Renal pelvis (tissue), 4 donors: ENCODE results near the gene SDK2. TPM values are rescaled to one million over a fixed set of nuclear protein-coding genes. Genes with fewer than 3 reads are reported as not detected.

Source experiments
- DNase-seq: peaks from one replicate; pipeline ENCODE4 v3.0.0-alpha.2; 2013
- polyA plus RNA-seq, 3 donors: library from polyadenylated mRNA; unstranded; fragments of 120-200 nt; gene quantifications; one replicate each; pipeline ENCODE4 v1.2.1, GENCODE V29; 2013; ENCODE audit not compliant: insufficient read length in 3 of 3

The SDK2 gene
- polyA plus RNA-seq, 3 donors, result 7.2 to 10.0 (median 9.9) TPM

DNA sequence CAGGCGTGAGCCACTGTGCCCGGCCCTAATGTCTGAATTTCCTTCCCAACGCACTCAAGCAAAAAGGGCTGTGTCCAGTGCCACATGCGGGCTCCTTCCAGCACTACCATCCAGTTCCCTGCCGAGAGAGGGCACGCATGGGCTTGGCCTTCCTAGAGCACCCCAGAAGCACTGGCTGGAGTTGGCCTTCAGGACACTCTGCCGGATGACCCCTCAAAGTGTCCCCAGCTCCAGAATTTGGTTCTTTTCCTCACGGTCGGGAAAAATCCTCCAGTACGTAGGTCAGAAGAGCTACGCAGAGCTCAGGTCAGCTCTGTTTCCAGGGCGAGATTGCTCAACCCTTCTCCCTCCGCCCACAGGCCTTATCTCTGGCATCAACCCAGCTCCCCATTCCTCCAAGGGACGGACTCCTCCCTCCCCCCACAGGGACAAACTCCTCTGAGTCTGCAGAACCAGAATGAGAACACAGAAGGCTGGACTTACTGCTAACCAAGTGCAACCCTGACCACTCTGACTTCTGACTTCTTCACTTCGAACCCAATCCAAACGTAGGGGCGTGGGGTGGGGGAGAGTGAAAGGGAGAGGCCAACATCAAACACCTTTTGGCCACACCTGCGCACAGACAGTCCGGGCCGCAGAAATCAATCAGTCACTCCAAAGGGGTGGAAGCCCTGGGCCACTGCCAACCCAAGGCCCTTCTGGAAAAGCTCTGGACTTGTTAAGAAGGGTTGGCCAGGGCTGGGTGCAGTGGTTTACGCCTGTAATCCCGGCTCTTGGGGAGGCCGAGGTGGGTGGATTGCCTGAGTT lies 336.0 kb downstream of the SDK2 start:
- peak; percentile 76 for DNase-seq

DNA sequence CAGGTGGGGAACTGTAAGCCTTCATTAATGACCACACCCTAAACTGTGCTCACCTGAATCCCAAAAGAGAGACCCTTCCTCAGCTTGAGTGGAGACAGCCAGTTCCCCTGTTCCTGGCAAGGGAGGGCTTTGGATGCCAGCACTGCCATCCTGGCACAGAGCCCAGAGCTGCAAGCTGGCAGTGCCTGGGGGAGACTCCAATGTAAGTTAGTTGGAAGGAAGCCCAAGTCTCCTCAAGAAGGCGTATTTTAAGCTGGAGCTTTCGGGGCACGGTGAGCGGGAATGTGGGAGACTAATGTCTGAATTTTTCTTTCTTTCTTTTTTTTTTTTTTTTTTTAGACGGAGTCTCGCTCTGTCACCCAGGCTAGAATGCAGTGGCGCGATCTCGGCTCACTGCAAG lies 337.1 kb downstream of the SDK2 start:
- DNase-seq, result no peak

DNA sequence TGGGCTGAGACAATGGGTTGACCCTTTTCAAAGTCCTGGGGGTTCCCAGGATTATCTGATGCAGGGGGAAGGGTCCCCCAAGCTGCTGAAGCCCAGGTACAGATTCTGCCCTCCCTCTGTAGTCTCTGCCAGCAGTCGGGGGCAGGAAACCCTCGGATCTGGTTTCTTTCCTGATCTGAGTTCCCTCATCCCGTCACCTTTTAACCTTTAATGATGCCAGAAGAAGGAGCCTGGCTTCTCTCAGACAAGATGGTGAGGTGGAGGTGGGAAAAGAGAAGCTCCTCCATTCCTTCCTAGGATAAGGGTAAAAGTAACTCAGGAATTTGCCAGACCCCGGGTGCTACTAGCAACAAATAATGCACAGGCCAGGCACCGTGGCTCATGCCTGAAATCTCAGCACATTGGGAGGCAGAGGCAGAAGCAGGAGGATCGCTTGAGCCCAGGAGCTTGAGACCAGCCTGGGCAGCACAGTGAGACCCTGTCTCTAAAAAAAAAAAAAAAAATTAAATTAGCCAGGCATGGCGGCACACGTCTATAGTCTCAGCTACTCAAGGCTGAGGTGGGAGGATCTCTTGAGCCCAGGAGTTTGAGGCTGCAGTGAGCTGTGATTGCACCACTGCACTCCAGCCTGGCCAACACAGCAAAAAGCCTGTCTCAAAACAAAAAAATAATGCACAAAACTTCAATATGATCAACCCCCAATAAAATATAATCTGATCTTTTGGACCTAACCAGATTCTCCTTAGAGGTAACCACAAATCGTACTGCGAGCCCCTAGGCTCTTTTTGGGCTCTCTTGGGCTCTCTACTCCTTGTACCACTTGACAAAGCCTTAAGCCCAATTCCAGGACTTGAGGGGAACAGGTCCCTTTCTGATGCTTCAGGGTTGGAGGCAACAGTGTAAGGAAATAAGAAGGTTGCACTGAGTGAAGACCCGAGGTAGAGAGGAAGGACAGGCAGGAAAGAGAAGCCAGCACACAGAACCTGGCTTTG lies 338.1 kb downstream of the SDK2 start:
- DNase-seq, result no peak

DNA sequence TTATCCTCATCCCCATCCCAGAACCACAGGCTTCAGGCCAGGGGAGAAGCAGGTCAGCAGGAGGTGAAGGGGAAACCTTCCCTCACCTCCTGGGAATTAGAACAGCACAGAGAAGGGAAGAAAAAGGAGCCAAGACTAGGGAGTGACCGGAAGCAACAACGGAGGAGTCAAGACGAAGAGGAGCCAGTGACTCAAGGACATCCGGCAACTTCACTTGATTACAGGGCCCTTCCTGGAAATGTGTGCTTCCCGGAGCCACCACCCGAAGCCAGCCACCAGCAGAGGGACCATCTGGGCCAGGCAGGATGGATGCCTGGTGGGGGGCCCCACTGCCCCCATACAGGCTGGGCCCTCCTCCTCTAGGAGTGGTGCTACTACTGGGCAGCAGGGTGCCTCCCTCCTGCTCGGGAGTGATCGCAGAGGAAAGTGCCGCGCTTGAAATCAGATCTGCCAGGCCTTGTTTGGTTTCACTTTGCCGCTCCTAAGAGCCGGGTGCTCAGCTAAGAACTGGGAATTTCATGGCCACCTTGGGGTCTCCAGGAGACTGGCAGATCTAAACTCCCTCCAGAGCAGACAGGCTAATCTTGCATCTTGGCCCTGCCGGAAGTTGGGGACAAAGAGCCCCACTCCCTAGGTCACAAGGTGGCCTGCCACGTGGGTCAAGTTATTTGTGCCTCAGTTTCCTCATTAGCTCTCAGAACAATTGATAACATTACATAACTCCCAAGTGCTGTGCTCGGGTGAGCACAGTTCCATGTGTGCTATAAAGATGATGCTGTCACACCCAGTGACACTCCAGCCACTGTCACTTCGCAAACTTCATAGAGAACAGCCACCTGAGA lies 339.1 kb downstream of the SDK2 start:
- peak; percentile 80 for DNase-seq

DNA sequence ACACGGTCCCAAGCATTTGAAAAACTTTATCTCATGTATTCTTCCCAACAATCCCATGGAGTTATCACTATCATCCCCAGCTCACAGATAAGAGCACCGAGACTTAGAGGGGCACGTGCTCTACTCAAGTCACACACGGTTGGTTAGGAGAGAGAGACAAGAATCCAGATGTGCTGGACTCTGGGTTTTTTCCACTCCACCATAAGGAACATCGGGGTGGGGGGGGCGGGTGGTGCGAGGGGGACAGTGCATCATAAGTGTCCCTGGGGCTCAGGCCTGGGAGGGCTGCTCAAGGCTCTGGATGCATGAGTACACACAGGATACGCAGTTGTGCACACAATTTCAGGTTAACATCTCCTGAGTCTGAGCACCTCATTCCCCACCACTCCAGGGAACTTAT lies 339.8 kb downstream of the SDK2 start:
- no peak for DNase-seq

DNA sequence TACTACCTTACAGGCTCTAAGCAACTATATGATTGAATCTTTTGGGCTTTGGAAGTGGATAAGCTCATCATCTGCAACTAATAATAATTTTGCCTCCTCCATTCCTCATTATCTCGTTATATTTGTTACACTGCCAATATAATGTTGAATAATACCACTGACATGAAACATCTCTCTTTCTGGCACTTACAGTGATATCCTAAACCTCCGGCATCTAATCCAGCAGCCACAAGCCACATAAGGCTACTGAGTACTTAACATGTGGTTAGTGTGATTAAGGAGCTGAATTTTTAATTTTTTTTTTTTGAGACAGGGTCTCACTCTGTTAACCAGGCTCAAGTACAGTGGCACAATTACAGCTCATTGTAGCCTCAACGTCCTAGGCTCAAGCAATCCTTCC lies 342.1 kb downstream of the SDK2 start:
- DNase-seq, result no peak

DNA sequence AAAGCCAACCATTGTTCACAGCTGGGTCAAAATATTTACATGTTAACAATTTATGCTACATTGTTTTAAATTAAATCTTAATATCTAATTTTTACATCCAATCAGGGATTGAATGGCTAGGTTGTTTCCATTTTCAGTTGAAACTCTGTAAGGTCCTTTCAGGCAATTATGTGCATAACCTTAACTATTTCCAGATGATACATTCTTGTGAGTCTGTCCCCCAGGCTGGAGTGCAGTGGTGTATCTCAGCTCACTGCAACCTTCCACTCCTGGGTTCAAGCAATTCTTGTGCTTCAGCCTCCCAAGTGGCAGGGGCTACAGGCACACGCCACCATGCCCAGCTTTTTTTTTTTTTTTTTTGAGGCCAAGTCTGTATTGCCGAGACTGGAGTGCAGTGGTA lies 342.9 kb downstream of the SDK2 start:
- DNase-seq, result no peak

DNA sequence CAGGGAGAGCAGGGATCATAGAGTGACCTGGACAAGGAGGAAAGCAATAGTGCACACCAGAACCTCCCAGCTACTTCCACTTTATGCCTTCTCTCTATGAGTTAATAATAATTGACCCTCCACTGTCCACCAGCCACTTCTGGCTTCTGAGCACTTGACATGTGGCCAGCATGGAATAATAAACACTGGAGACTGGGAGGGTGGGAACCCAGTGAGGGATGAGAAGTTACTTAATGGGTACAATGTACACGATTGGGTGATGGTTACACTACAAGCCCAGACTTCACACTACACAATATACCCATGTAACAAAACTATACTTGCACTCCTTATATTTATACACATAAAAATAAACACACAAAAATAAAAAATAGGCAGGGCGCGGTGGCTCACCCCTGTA lies 343.9 kb downstream of the SDK2 start:
- no peak for DNase-seq

DNA sequence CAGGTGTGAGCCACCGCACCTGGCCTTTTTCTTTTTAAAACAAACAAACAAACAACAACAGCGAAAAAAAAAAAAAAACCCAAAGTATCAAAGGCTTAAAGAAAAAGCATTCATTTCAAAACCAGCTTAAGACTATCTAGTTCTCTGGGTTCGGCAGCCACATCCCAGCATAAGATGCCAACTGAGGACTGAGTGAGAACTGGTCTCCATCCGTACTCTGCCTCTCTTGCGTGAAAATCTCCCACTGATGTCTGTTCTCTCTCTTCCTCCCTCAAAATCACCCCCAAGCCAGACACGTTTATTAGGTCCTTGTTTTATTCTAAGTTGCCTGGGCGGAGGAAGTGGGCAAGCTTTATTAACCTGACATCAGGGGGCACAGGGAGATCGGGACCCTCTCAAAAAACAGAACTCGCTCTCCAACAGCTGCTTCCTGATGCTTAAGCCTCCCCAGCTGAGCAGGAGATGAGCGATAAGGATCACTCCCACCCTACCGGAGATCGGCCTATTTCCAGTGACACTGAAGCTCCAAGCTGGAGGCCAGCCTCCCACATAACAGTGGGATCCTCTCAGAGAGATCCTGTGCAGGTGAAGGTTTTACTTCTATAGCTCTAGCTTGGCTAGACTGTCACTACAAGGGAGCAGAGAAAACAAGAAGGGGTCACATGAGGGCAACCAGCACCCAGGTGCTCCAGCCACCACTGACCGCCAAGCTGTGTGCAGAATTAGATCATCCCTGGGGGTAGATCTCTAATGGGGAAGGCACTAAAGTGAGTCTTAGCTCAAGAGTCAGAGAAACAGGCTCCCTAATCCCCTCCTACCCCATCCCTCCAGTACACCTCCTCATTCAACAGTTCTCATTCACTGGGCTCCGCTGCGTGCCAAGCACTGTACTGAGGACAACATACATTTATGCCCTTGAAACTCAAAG lies 346.0 kb downstream of the SDK2 start:
- DNase-seq, result no peak

DNA sequence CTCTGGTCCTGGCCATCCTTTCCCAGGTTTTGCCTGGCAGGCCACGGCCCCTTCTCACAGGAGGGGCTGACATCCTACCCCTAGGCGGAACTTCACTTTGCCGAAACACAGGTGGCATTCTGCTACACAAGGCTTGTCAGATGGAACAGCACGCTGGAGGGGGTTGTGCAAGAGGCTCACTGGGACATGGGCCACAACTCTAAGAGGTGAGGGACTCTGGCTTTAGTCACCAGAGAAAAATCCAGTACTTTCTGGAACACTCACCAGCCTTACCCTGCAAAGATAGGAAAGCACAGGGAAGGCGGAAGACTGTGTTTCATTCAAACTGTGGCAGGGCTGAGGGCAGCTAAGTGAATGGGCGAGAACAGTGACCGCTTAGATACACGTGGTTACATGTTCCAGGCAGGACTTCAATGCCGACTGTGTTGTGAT lies 350.7 kb downstream of the SDK2 start:
- peak; percentile 57 for DNase-seq

DNA sequence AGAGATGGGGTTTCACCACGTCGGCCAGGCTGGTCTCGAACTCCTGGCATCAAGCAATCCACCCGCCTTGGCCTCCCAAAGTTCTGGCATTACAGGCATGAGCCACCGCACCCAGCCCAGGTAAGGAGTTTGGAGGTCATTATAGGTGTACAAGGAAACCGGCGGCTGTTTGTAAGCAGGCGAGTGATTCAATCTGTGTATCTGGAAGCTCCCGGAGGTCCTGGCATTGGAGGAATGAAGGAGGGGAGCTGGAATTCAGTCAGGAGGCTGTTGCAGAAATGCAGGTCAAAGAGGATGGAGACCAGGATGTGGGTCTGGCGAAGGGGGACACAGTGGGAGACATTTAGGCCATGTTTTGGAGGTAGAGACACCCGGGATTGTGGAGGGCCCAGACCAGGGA lies 351.2 kb downstream of the SDK2 start:
- no peak for DNase-seq

DNA sequence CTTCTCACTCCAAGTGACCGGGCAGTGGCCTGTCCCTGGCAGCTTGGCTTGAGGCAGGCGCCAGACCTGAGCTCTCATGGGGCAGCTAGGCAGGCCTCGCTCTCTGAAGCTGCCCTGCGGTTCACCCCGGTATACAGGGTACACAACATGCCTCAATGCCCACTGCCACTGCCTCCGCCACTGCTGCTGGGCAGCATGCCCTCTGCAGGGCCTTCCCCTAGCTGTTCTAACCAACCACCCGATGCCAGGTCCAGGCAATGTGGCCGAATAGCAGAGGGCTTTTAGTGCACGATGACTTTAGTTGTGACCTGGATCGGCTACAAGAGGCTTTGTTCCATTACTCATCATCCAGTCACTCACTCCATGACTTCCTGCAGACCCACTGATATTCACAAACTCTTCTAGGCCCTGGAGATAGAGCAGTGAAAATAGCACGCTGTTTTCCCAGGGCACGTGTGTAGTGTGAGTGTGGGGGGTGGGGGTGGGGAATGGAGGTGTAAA lies 352.2 kb downstream of the SDK2 start:
- DNase-seq, result no peak

DNA sequence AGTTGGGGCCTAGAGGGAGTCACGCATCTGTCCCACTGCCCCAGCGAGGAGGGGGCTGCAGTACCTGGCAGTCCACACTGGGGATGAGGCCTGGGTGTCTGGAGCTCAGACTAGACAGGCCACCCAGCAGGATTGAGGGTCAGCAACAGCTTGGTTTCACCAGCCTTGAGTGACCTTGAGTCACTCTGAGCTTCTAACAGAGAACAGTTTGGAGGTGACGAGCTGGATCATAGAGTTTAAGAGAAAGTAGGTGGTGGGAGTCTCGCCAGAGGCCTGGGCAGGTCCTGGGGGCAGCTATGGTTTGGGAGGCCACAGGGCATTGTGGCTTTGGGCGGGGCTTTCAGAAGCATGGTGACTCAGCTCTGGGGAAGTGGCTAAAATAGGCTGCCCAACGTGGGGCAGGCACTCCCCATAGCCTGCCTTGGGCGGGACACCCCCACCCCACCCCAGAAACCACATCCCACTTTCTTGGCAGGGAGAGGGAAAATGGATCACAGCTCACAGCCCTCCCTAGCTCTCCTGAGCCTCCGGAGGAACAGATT lies 352.9 kb downstream of the SDK2 start:
- no peak for DNase-seq

DNA sequence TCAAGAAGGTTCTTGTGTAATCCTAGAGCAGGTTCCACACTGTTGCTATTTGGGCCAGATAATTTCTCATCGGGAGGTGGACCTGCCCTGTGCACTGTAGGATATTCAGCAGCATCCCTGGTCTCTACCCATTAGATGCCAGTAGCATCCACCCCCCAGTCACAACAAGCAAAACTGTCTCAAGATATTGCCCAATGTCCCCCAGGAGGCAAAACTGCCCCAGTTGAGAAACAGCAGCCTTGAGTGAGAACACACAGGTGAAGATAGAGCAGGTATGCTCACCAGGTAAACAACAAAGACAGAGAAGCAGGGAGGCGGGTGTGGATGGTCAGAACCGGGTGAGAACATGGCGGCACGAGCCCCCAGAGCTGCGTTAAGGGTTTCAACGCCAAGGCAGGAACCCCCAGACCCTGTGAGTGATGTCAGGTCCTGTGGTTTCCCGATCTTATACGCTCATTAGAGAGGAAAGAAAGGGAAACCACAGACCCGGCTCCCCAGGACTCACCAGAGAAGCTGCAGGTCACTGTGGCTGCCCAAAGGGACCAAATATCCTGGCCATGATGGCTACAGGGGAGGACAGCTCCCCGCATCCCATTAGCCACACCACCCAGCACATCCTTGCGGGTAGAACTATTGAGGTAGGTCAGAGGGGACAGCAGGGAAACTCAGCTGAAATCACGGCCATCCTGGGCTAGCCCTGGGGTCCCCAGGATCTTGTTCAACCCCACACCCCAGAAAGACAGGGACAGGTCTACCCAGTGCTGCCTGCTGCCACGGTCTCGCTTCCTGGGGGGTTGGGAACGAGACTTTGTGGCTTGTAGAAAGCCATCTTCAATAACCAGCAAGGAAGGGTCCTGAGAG lies 353.6 kb downstream of the SDK2 start:
- DNase-seq, result no peak

DNA sequence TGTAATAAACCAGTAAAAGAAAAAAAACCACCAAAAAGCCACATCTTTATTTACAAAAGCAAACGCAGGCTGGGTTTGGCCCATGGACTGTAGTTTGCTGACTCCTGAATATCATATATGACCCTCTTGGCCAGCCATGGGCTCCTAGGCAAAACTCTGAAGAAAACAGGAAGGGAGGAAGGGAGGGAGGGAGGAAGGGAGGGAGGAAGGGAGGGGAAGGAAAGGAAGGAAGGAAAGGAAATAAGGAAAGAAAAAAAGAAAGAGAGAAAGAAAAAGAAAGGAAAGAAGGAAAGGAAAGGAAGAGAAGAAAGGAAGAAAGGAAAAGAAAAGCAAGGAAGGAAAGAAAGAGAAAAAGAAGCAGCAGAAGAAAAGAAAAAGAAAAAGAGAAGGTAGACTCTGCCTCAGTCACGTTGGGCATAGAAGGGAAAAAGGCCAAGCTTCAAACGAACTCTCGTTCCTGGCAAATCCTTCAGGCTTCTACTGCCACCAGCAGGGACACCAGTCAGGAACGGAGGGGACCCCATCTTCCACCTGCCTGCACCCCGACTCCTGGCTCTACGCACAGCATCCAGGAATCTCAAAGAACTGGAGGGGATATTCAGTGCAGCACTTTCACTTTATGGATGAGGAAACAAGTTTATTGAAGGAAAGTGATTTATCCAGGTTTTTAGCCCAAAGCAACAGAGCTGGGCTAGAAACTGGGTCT lies 354.5 kb downstream of the SDK2 start:
- DNase-seq, result no peak

DNA sequence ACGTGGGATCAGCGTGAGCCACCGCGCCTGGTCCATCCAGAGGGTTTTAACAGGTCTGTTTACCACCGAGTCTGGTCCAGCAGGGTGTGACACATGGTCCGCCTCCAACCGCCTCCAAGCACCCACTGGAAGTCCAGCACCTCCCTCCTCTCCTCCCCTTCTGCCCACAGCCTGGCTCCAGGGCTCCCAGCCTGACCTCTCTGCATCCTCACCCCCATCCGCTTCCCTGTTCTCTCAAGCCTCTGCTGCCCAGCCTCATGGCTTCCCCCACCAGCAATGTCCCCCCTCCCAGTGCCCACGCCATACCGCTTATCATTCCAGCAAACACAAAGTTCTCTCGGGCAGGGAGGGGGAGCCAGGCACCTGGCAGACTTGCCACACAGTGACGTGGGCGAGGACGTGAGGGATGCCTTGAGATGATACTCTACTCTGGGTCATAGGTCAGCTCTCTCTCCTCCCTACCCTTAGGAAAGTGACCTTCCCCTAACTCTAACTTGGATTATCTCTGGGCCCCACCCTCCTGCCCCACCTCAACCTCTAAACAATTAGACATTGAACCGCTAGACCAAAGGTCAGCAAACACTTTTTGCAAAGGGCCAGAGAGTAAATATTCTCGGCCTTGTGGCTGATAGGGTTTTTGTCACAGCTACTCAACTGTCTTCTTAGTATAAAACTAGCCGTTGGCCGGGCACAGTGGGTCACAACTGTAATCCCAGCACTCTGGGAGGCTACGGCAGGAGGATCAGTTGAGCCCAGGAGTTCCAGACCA lies 355.5 kb downstream of the SDK2 start:
- DNase-seq, result no peak

DNA sequence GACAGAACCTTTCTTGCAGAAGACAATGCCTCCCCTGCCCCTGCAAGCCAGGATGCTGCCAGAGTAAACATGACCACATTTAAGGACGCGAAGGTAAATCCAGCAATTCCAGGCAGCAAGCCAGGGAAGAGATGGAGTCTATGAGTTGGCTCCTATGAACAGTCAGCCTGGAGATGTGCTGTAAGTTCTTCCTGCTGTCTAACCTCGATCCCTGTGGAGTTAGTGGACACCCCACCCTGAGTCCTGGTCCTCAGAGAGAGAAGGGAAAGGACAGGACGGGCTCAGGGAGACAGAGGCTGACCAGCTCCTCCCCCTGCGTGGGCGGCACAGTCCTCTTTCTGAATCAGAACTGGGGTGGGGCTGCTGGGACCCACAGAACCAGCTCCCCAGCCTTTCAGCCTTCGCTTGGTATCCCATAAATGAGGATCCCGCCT lies 357.4 kb downstream of the SDK2 start:
- DNase-seq, result no peak
